HEK293T (cell line): ENCODE data around the gene ABCD4.
A peak's percentile ranks its signal among the peaks of the same experiment; 100 is the strongest.

ENCODE experiments used
- CTCF ChIA-PET: fragments of 350-600 bp; formaldehyde crosslinking; extraction: SDS; loops from one replicate; lab custom pipeline; 2021; ENCODE audit warnings: antibody characterized with exemption, inconsistent platforms; lab: Yijun Ruan, JAX
- POLR2A ChIA-PET: fragments of 350-600 bp; formaldehyde crosslinking; extraction: SDS; loops from one replicate; lab custom pipeline; 2020; ENCODE audit warnings: antibody characterized with exemption, inconsistent platforms; lab: Yijun Ruan, JAX
- DNase-seq: peaks from one replicate; pipeline ENCODE4 v3.0.0; 2012; ENCODE audit warnings: mixed read lengths; ENCODE audit errors: extremely low spot score
- ARNT ChIP-seq: fragments of 450-650 bp; IDR thresholded peaks from 2 replicates; pipeline ENCODE4 v1.6.1; 2017; ENCODE audit warnings: mild to moderate bottlenecking
- BHLHE40 ChIP-seq: fragments of 450-650 bp; IDR thresholded peaks from 2 replicates; pipeline ENCODE4 v1.6.1; 2016; ENCODE audit warnings: mild to moderate bottlenecking, moderate library complexity, borderline replicate concordance
- CTBP1 ChIP-seq: fragments of 450-650 bp; IDR thresholded peaks from 2 replicates; pipeline ENCODE4 v1.6.1; 2016; ENCODE audit warnings: borderline replicate concordance
- ELF4 ChIP-seq: fragments of 450-650 bp; IDR thresholded peaks from 2 replicates; pipeline ENCODE4 v1.6.1; 2017; ENCODE audit warnings: antibody characterized with exemption
- FOXA1 ChIP-seq: fragments of 450-650 bp; IDR thresholded peaks from 2 replicates; pipeline ENCODE4 v1.6.1; 2016; ENCODE audit warnings: mild to moderate bottlenecking
- FOXK2 ChIP-seq: fragments of 450-650 bp; IDR thresholded peaks from 2 replicates; pipeline ENCODE4 v1.6.1; 2016; ENCODE audit warnings: mild to moderate bottlenecking
- FOXM1 ChIP-seq: fragments of 450-650 bp; IDR thresholded peaks from 2 replicates; pipeline ENCODE4 v1.6.1; 2017; ENCODE audit warnings: mild to moderate bottlenecking, borderline replicate concordance
- HDGF ChIP-seq: fragments of 450-650 bp; IDR thresholded peaks from 2 replicates; pipeline ENCODE4 v1.6.1; 2017; ENCODE audit warnings: antibody characterized with exemption, borderline replicate concordance
- L3MBTL2 ChIP-seq: fragments of 450-650 bp; conservative IDR thresholded peaks from 2 replicates; pipeline ENCODE4 v1.6.1; 2016; ENCODE audit warnings: mild to moderate bottlenecking
- LEF1 ChIP-seq: fragments of 450-650 bp; IDR thresholded peaks from 2 replicates; pipeline ENCODE4 v1.6.1; 2017; ENCODE audit warnings: mild to moderate bottlenecking, borderline replicate concordance
- NFRKB ChIP-seq: fragments of 450-650 bp; IDR thresholded peaks from 2 replicates; pipeline ENCODE4 v1.6.1; 2016; ENCODE audit warnings: mild to moderate bottlenecking, moderate library complexity
- SP1 ChIP-seq: fragments of 450-650 bp; IDR thresholded peaks from 2 replicates; pipeline ENCODE4 v1.6.1; 2017
- SUZ12 ChIP-seq: fragments of 450-650 bp; IDR thresholded peaks from 2 replicates; pipeline ENCODE4 v1.6.1; 2016; ENCODE audit warnings: mild to moderate bottlenecking
- TARDBP ChIP-seq: fragments of 450-650 bp; IDR thresholded peaks from 2 replicates; pipeline ENCODE4 v1.6.1; 2016
- ZNF384 ChIP-seq: fragments of 450-650 bp; IDR thresholded peaks from 2 replicates; pipeline ENCODE4 v1.6.1; 2016
- TF ChIP-seq, protein P1 (sequence below): fragments of 450-650 bp; IDR thresholded peaks from 2 replicates; pipeline ENCODE4 v1.6.1; 2016

The ABCD4 gene

GRCh38 chr14:74313601-74314000 is 10.9 kb upstream of the ABCD4 start:
- CTCF ChIA-PET: interaction anchor here (0.6 to 2.0 kb wide), 4 partner anchors 11 to 41 kb away, joined by 6 to 8 read pairs (median 8); partner anchors contain the start of gene ABCD4
- TF ChIP-seq CTBP1 (no peak), BHLHE40 (no peak)
- POLR2A ChIA-PET: interaction anchor here (2.1 kb wide), 1 partner anchor 11 kb away, joined by 13 read pairs; the partner anchor contains the start of gene ABCD4
- no peak for DNase-seq

- ChIA-PET CTCF (interaction anchor here (1.8 kb wide), 1 partner anchor 18 kb away, joined by 8 read pairs; no protein-coding TSS in a partner anchor), POLR2A (interaction anchor here (1.6 to 2.1 kb wide), 2 partner anchors 9 to 10 kb away, joined by 7 to 13 read pairs; partner anchors contain the start of gene ABCD4)
- no peak for DNase-seq
- TF ChIP-seq ARNT: no peak
- TF ChIP-seq LEF1: no peak
- TF ChIP-seq FOXK2: no peak
- TF ChIP-seq, protein P1, sequence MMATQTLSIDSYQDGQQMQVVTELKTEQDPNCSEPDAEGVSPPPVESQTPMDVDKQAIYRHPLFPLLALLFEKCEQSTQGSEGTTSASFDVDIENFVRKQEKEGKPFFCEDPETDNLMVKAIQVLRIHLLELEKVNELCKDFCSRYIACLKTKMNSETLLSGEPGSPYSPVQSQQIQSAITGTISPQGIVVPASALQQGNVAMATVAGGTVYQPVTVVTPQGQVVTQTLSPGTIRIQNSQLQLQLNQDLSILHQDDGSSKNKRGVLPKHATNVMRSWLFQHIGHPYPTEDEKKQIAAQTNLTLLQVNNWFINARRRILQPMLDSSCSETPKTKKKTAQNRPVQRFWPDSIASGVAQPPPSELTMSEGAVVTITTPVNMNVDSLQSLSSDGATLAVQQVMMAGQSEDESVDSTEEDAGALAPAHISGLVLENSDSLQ: no peak
These were observed 9.4 kb upstream of the ABCD4 start for GRCh38 chr14:74312161-74312560.

DNA sequence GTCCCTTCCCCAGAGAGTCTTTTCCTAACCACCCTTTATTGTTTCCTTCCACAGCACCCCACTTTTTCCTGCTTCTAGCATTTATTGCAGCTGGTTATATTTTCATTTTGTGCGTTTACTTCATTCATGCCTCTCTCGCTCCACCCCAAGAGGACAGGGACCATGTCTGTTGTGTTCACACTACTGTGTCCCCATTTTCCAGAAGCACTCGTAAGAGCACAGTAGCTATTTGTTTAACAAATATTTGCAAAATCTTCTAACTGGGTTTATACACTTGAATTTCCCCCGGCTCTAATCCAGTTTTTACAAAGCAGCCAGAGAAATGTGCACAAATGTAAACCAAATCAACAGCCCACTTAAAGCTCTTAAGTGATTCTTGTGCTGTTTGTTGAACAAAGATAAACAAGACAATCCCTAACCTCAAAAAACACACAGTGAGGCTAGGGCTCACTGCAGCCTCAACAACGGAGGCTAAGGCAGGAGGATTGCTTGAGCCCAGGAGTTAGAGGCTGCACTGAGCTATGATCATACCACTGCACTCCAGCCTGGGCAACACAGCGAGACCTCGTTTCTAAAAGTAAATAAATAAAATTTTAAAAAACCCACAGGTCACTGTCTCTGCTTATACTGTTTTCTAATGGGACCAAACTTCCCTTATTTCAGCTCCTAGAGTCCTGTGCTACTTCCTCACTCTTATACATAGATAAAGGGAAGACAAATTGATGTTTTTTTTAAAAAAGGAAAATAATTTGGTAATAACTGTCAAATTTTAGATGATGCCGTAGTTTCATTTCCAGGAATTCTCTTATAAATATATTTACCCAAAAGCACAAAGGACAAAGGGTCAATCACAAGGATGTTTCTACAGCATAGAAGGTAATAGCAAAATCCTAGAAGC is 6.6 kb upstream of the ABCD4 start:
- CTCF ChIA-PET: interaction anchor here (0.9 kb wide), 1 partner anchor 180 kb away, joined by 3 read pairs; no protein-coding TSS in a partner anchor
- POLR2A ChIA-PET: interaction anchor here (1.0 kb wide), 1 partner anchor 11 kb away, joined by 4 read pairs; no protein-coding TSS in a partner anchor
- TF ChIP-seq NFRKB (no peak), ARNT (no peak), L3MBTL2 (no peak)
- DNase-seq: no peak

GRCh38 chr14:74308695-74309094 is 6.0 kb upstream of the ABCD4 start:
- DNase-seq: no peak
- ChIA-PET POLR2A (interaction anchor here (1.0 kb wide), 2 partner anchors 10 to 13 kb away, joined by 4 read pairs; no protein-coding TSS in a partner anchor), CTCF (interaction anchor here (0.9 to 1.0 kb wide), 2 partner anchors 17 to 181 kb away, joined by 3 read pairs; no protein-coding TSS in a partner anchor)
- no peak for TF ChIP-seq NFRKB
- TF ChIP-seq FOXA1: no peak
- no peak for TF ChIP-seq TARDBP
- no peak for TF ChIP-seq FOXK2
- TF ChIP-seq, protein P1: no peak

DNA sequence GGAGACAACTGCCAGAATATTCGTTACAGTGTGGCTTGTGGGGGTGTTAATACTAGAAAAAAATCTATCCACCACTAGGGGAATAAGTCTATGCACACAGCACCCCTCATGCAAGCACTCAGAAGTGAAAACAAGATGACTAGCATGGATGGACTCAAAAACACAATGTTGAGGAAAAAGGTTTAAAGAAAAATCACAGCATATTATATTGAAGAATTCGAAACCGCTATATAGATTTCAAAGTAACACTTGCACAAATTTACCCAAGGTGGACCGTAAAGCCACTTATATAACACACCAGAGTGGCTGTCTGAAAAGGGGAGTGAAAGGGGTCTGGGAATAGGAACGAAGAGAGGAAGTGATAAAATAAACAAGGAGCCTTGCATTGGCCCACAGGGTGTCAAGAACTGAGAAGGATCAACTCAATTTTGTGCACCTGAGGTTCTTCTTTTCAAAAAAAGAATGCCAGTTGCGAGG is 544 bp downstream of the ABCD4 start:
- TF ChIP-seq TARDBP: no peak
- no peak for TF ChIP-seq ELF4
- TF ChIP-seq FOXM1: no peak
- TF ChIP-seq ZNF384: no peak
- TF ChIP-seq BHLHE40: no peak
- TF ChIP-seq FOXA1: no peak
- no peak for TF ChIP-seq HDGF
- POLR2A ChIA-PET: interaction anchor here (1.0 to 2.2 kb wide), 21 partner anchors 8 to 191 kb away, joined by 3 to 13 read pairs (median 4); partner anchors contain the start of genes ISCA2, NPC2 and VRTN
- peak; percentile 58 for DNase-seq
- CTCF ChIA-PET: interaction anchor here (0.6 to 1.7 kb wide), 8 partner anchors 8 to 1147 kb away, joined by 3 to 8 read pairs (median 3); no protein-coding TSS in a partner anchor

- CTCF ChIA-PET: interaction anchor here (1.0 to 1.7 kb wide), 3 partner anchors 12 to 76 kb away, joined by 3 to 8 read pairs (median 4); no protein-coding TSS in a partner anchor
- TF ChIP-seq L3MBTL2: no peak
- TF ChIP-seq ZNF384: no peak
- no peak for TF ChIP-seq FOXA1
- DNase-seq: no peak
- POLR2A ChIA-PET: interaction anchor here (1.7 to 2.2 kb wide), 4 partner anchors 10 to 32 kb away, joined by 3 to 10 read pairs (median 6); no protein-coding TSS in a partner anchor
These were observed 1.1 kb downstream of the ABCD4 start for GRCh38 chr14:74301594-74302151.

DNA sequence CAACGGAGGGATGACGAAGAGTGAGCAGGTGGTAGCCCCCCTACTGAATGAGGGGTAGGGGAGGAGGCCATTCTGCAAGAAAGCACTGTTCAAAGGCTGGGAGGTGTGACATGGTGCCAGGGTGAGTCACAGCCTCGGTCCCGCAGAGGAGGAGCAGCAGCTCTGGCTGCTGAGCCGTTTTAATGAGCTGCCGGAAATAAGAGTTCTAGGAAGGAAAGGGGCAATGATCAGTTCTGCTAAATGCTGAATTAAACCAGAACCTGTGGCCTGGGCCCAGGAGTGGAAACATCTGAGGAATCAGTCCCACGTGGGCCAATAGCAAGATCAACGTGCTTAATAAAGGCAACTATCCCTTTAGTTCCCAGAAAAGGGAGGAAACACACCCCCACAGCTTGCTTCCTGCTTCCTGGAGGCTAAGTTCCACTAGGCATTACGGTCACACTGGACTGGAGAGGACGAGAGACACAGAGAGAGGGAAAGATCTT is 3.6 kb downstream of the ABCD4 start:
- CTCF ChIA-PET: interaction anchor here (1.0 kb wide), 1 partner anchor 24 kb away, joined by 3 read pairs; no protein-coding TSS in a partner anchor
- POLR2A ChIA-PET: interaction anchor here (0.9 to 1.4 kb wide), 2 partner anchors 10 to 22 kb away, joined by 3 to 4 read pairs; no protein-coding TSS in a partner anchor
- no peak for DNase-seq
- TF ChIP-seq L3MBTL2 (no peak), HDGF (no peak), ZNF384 (no peak), CTBP1 (no peak), LEF1 (no peak), TARDBP (no peak), BHLHE40 (no peak), FOXA1 (no peak), SP1 (no peak), ARNT (no peak), FOXM1 (no peak), SUZ12 (no peak), ELF4 (no peak), NFRKB (no peak)
- TF ChIP-seq, protein P1: no peak
